Upper lobe of left lung (tissue), 4 donors: ENCODE data around the gene TMEM59.

Experiments
- POLR2A ChIP-seq, 4 donors: fragments of 450-650 bp; IDR thresholded peaks; one replicate each; pipeline ENCODE4 v1.5.1; 2016 to 2017; ENCODE audit warnings: antibody characterized with exemption in 4 of 4, mild to moderate bottlenecking in 2 of 4
- POLR2AphosphoS5 ChIP-seq, 2 donors: sonication (generic); formaldehyde crosslinking; IDR thresholded peaks; one replicate each; pipeline ENCODE4 v1.5.1; 2017; ENCODE audit warnings: antibody characterized with exemption in 2 of 2
- TF ChIP-seq, protein P1 (sequence below), 6 experiments: fragments of 450-650 bp in 4 of 6; fragments of 200-600 bp in 2 of 6; sonication (generic) in 2 of 6; IDR thresholded peaks; one replicate each; pipeline ENCODE4 v1.5.1; 2016 to 2019; ENCODE audit warnings: antibody characterized with exemption in 6 of 6

DNA sequence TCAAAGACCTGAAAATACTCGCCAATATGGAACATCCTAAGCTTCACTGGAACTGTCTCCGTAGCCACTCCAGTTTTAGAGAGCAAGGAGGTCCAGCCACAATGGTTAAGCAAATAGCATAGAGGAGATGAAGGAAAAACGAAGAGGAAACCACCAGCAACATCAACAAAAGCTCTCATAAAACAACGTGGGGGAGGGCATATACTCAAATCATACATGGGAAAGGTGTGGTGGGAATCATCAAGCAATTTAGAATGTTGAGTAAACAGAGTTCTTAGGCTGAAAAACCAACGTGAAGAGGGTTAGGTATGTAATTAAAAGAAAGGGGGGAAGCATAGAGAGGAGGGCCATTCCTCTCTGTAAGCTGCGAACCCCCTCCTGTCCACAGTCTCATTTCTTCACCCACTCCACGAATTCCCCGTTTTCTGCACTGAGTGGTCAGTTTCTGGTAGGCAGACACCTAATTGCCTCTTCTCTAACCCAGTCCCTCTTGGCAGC is 1.0 kb downstream of the TMEM59 start:
- TF ChIP-seq, protein P1, sequence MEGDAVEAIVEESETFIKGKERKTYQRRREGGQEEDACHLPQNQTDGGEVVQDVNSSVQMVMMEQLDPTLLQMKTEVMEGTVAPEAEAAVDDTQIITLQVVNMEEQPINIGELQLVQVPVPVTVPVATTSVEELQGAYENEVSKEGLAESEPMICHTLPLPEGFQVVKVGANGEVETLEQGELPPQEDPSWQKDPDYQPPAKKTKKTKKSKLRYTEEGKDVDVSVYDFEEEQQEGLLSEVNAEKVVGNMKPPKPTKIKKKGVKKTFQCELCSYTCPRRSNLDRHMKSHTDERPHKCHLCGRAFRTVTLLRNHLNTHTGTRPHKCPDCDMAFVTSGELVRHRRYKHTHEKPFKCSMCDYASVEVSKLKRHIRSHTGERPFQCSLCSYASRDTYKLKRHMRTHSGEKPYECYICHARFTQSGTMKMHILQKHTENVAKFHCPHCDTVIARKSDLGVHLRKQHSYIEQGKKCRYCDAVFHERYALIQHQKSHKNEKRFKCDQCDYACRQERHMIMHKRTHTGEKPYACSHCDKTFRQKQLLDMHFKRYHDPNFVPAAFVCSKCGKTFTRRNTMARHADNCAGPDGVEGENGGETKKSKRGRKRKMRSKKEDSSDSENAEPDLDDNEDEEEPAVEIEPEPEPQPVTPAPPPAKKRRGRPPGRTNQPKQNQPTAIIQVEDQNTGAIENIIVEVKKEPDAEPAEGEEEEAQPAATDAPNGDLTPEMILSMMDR (IDR thresholded peaks at IDR 0.05), result no peak
- TF ChIP-seq POLR2A (IDR thresholded peaks at IDR 0.05) (no peak), POLR2AphosphoS5 (IDR thresholded peaks at IDR 0.05) (no peak)
